GM12873 (cell line): ENCODE measurements around the gene SOX10.

ENCODE experiments used
- TF ChIP-seq, protein P1 (sequence below): IDR thresholded peaks from 2 replicates; pipeline ENCODE4 v1.5.1; 2012; ENCODE audit warnings: low read depth, mild to moderate bottlenecking, moderate library complexity, low read length, control low read depth; ENCODE audit not compliant: insufficient read depth; ENCODE audit errors: missing control alignments

The SOX10 gene

DNA sequence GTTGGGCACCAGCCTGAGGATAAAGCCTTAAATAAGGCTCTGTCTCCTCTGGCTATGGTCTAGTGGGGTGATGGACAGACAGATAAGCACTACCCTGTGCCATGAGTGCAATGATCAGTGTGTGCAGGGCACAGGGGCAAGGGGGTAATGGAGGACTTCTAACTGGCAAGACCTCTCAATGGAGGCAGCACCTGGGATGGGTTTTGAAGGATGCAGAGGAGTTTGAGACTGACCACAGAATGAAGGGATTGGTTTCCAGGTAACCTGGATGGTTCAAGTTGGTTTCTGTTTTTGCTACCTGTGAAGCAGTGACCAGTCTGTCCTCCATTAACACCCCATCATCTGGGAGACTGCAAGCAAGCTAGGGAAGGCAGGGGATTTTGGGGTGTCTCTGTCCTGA, 45.0 kb upstream of the SOX10 start:
- TF ChIP-seq, protein P1, sequence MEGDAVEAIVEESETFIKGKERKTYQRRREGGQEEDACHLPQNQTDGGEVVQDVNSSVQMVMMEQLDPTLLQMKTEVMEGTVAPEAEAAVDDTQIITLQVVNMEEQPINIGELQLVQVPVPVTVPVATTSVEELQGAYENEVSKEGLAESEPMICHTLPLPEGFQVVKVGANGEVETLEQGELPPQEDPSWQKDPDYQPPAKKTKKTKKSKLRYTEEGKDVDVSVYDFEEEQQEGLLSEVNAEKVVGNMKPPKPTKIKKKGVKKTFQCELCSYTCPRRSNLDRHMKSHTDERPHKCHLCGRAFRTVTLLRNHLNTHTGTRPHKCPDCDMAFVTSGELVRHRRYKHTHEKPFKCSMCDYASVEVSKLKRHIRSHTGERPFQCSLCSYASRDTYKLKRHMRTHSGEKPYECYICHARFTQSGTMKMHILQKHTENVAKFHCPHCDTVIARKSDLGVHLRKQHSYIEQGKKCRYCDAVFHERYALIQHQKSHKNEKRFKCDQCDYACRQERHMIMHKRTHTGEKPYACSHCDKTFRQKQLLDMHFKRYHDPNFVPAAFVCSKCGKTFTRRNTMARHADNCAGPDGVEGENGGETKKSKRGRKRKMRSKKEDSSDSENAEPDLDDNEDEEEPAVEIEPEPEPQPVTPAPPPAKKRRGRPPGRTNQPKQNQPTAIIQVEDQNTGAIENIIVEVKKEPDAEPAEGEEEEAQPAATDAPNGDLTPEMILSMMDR: no peak

DNA sequence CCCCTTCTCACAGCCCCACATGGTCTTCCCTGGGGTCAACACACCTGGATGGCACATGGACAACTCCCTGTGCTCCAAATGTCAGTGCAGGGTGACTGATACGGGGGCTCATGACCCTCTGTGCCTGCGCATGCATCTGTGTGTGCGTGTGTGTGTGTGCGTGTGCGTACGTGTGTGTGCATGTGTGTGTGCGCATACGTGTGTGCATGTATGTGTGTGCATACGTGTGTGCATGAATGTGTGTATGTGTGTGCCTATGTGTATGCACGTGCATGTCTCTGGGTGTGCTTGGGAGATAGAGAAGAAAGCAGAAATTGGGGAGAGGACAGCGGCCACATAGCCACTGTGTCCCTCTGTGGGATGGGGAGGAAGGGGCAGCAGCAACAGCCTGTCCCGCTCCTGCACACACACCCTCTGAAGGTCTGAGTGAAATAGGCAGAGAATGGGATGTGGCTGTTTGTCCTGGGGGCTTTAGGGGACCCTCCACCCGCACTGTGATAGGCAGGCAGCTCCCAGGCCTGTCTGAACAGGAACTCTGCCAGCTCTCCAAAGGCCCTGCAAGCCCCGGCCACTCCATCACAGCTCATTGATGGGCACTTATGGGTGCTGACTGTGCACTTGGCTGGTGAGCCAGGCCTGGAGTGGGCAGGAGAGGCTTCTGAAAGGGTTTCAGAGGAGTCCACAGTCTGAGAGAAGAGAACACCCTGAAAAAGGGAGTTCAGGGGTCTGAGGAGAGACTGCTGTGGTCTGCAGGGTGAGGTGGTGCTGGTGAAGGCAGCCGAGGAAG, 44.2 kb upstream of the SOX10 start:
- TF ChIP-seq, protein P1: no peak

DNA sequence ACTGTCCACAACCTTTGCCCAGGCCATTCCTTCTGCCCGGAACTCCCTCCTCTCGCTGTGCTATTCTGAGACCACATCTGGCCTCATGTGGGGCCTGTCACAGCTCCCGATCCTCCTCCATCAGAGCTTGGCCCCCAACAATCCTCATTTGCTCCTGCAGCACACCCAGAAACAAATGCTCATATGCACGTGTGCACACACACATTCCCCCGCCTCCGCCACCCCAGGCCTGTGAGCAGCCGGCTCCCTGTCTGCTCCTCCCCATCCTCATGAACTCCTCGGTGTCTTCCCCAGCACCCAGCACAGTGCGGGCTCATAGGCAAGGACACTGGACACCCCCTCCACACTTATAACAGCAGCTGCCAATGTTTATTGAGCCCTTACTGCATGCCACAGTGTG, 43.1 kb upstream of the SOX10 start:
- TF ChIP-seq, protein P1: no peak

DNA sequence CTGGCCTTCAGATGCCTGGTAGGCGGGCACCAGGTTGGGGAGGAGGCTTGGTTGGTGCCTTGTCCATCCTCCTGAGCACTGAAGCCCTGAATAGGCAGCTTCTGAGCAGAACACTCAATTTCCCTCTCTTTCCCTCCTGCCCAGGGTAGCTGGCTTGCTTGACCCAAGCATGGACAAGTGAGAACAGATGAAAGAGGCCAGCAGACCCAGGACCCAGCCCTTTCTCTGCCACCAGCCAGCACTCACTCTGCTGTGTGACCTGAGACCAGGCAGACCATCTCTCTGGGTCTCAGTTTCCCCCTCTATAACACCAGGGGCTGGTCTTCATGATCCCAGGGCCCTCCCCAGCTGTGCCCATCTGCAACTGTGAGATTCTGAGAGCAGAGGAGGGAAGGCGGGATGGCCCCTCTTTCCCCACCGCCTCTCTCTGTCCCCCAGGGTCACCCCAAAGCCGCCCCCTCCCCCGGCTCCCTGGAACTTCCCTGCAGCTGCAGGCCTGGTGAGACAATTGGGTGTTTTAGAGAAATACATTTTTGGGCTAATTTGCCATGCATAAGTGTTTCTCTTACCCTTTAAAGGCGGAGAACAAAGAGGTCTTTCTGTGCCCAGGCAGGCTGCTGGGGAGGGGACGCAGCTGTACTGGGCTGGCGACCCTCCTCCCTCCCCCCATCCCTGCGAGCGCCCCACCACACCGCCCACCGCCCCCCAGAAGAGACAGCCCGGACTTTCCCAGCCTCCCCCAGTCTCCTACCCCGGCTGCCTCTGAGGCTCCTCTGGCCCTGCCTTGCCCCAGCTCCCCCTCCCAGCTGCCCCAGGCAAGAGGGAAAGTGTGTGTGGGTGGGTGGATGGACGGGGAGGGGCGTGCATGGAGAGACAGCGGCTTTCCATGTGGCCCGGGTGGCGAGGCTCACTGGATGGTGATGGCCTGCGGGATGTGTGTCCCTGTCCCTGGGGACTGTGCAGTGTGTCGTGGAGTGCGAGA, 42.1 kb upstream of the SOX10 start:
- TF ChIP-seq, protein P1: no peak

DNA sequence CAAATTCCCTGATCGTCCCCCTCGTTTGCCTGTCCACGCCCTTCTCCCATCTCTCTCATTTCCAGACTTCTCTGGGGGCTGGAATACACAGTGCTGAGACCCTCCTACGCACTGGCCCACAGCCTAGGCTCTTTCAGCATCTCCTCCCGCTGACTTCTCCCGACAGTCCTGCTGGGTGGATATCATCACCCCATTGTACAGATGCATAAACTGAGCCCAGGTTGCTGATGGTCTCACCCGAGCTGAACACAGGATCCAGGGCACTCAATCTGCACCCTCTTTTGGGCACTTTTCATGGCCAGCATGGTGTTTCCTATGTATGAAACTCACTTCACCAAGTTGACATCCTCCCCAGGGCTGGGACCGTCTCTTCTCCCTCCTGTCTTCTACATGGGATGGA, 41.2 kb upstream of the SOX10 start:
- TF ChIP-seq, protein P1: no peak

GRCh38 chr22:38023045-38023444, 38.7 kb upstream of the SOX10 start:
- TF ChIP-seq, protein P1: no peak

- TF ChIP-seq, protein P1: no peak
Measured at GRCh38 chr22:38021206-38021605, 36.9 kb upstream of the SOX10 start.
